ENCODE results near the gene PDZD11.

DNA sequence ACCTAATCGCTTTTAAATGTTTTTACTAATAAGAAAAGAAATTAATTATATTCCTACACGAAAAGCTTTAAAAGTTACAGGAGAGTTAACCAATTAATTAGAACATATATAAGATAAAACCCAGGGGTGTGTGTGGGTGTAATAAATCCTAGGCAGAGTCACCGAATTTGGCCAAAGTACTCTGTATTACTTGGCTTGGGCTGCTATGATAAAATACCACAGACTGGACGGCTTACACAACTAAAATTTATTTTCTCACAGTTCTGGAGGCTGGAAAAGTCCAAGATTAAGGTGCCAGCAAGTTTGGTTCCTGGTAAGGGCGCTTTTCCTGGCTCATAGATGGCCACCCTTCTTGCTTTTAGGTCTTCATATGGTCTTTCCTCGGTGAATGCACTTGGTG lies 44.8 kb downstream of the PDZD11 start:
- no peak for TF ChIP-seq CTCF (IDR thresholded peaks at IDR 0.05; ENCODE audit: low read depth, low read length)
- TF ChIP-seq EZH2phosphoT487 (IDR thresholded peaks at IDR 0.05; ENCODE audit: low read depth), result no peak
